HEK293 (cell line): Measurements from ENCODE around the gene DCUN1D3.

Source experiments
- CTCF ChIA-PET: fragments of 350-600 bp; formaldehyde crosslinking; extraction: SDS; loops from one replicate; lab custom pipeline; 2021; ENCODE audit warnings: antibody characterized with exemption; lab: Yijun Ruan, JAX
- POLR2A ChIA-PET: fragments of 300-600 bp; formaldehyde crosslinking; extraction: SDS; loops from one replicate; lab custom pipeline; 2020; ENCODE audit warnings: antibody characterized with exemption, inconsistent platforms; lab: Yijun Ruan, JAX
- H3K27ac ChIP-seq: fragments of 200-500 bp; sonication (Bioruptor generic); 2 replicates; pipeline ENCODE4 v1.5.1; 2014; ENCODE audit warnings: low read depth, low read length, control low read depth, inconsistent platforms; ENCODE audit errors: extremely low read depth
- H3K36me3 ChIP-seq, 2 experiments: fragments of 200-500 bp in 1 of 2; sonication (Bioruptor generic) in 1 of 2; 1 replicate in 1 of 2; 2 replicates in 1 of 2; pipeline ENCODE4 v1.5.1; 2014 to 2017; ENCODE audit warnings: inconsistent platforms in 2 of 2, low read length in 2 of 2; ENCODE audit not compliant: control insufficient read depth in 2 of 2, insufficient read depth in 1 of 2
- H3K4me1 ChIP-seq: fragments of 200-500 bp; sonication (Bioruptor generic); 2 replicates; pipeline ENCODE4 v1.5.1; 2014; ENCODE audit warnings: mild to moderate bottlenecking, low read length, inconsistent platforms; ENCODE audit not compliant: control insufficient read depth, insufficient read depth
- H3K4me3 ChIP-seq: 2 replicates; pipeline ENCODE4 v1.5.1; 2011; ENCODE audit warnings: low read depth, mild to moderate bottlenecking, control low read depth, low read length, moderate library complexity
- H3K9me3 ChIP-seq: fragments of 200-500 bp; sonication (Bioruptor generic); 2 replicates; pipeline ENCODE4 v1.5.1; 2014; ENCODE audit warnings: low read depth, low read length, inconsistent platforms; ENCODE audit not compliant: control insufficient read depth, insufficient read depth
- EGR2 ChIP-seq: fragments of 450-650 bp; formaldehyde crosslinking; IDR thresholded peaks from 2 replicates; pipeline ENCODE4 v1.5.1; 2016; ENCODE audit warnings: low read depth, missing biosample characterization, missing genetic modification characterization
- GLI2 ChIP-seq: fragments of 450-650 bp; formaldehyde crosslinking; IDR thresholded peaks from 2 replicates; pipeline ENCODE4; 2017; ENCODE audit warnings: missing biosample characterization, missing genetic modification characterization, low read depth, borderline replicate concordance
- HIC1 ChIP-seq: fragments of 450-650 bp; formaldehyde crosslinking; IDR thresholded peaks from 2 replicates; pipeline ENCODE4 v1.5.1; 2016; ENCODE audit warnings: missing biosample characterization, missing genetic modification characterization
- SP3 ChIP-seq: fragments of 450-650 bp; formaldehyde crosslinking; IDR thresholded peaks from 2 replicates; pipeline ENCODE4 v1.5.1; 2016; ENCODE audit warnings: missing biosample characterization, missing genetic modification characterization
- ZBTB7A ChIP-seq: fragments of 450-650 bp; formaldehyde crosslinking; IDR thresholded peaks from 2 replicates; pipeline ENCODE4 v1.5.1; 2016; ENCODE audit warnings: low read depth, missing biosample characterization, missing genetic modification characterization
- ZBTB8A ChIP-seq: fragments of 450-650 bp; formaldehyde crosslinking; IDR thresholded peaks from 2 replicates; pipeline ENCODE4 v1.5.1; 2016; ENCODE audit warnings: missing biosample characterization, missing genetic modification characterization
- ZNF112 ChIP-seq: fragments of 450-650 bp; formaldehyde crosslinking; IDR thresholded peaks from 2 replicates; pipeline ENCODE4 v1.5.0; 2017; ENCODE audit warnings: missing biosample characterization, missing genetic modification characterization
- ZNF140 ChIP-seq: fragments of 450-650 bp; formaldehyde crosslinking; IDR thresholded peaks from 2 replicates; pipeline ENCODE4 v1.5.1; 2016; ENCODE audit warnings: missing biosample characterization, missing genetic modification characterization
- ZNF16 ChIP-seq: fragments of 450-650 bp; formaldehyde crosslinking; IDR thresholded peaks from 2 replicates; pipeline ENCODE4 v1.5.1; 2016; ENCODE audit warnings: low read depth, missing biosample characterization, missing genetic modification characterization
- ZNF184 ChIP-seq: fragments of 450-650 bp; IDR thresholded peaks from 2 replicates; pipeline ENCODE4 v1.5.1; 2018; ENCODE audit warnings: missing biosample characterization, mild to moderate bottlenecking, missing genetic modification characterization
- ZNF2 ChIP-seq: fragments of 450-650 bp; formaldehyde crosslinking; IDR thresholded peaks from 2 replicates; pipeline ENCODE4 v1.5.1; 2016; ENCODE audit warnings: missing biosample characterization, missing genetic modification characterization
- ZNF341 ChIP-seq: fragments of 450-650 bp; formaldehyde crosslinking; IDR thresholded peaks from 2 replicates; pipeline ENCODE4; 2016; ENCODE audit warnings: low read depth, missing biosample characterization, missing genetic modification characterization
- ZNF391 ChIP-seq: fragments of 450-650 bp; formaldehyde crosslinking; IDR thresholded peaks from 2 replicates; pipeline ENCODE4 v1.5.1; 2016; ENCODE audit warnings: low read depth, missing biosample characterization, missing genetic modification characterization, borderline replicate concordance
- ZNF394 ChIP-seq: fragments of 450-650 bp; formaldehyde crosslinking; IDR thresholded peaks from 2 replicates; pipeline ENCODE4 v1.5.1; 2016; ENCODE audit warnings: missing biosample characterization, missing genetic modification characterization, mild to moderate bottlenecking, moderate library complexity, borderline replicate concordance
- ZNF433 ChIP-seq: fragments of 450-650 bp; formaldehyde crosslinking; IDR thresholded peaks from 2 replicates; pipeline ENCODE4 v1.5.1; 2016; ENCODE audit warnings: missing biosample characterization, missing genetic modification characterization, low read depth
- ZNF48 ChIP-seq: fragments of 450-650 bp; formaldehyde crosslinking; IDR thresholded peaks from 2 replicates; pipeline ENCODE4 v1.5.1; 2016; ENCODE audit warnings: missing biosample characterization, missing genetic modification characterization
- ZNF561 ChIP-seq: fragments of 450-650 bp; IDR thresholded peaks from 2 replicates; pipeline ENCODE4 v1.5.1; 2018; ENCODE audit warnings: missing biosample characterization, missing genetic modification characterization, borderline replicate concordance
- ZNF600 ChIP-seq: fragments of 450-650 bp; formaldehyde crosslinking; IDR thresholded peaks from 2 replicates; pipeline ENCODE4 v1.5.1; 2016; ENCODE audit warnings: missing biosample characterization, missing genetic modification characterization
- ZNF610 ChIP-seq: fragments of 450-650 bp; formaldehyde crosslinking; IDR thresholded peaks from 2 replicates; pipeline ENCODE4 v1.5.1; 2016; ENCODE audit warnings: missing biosample characterization, missing genetic modification characterization, borderline replicate concordance
- ZNF621 ChIP-seq: fragments of 450-650 bp; formaldehyde crosslinking; IDR thresholded peaks from 2 replicates; pipeline ENCODE4 v1.5.1; 2017; ENCODE audit warnings: missing biosample characterization, missing genetic modification characterization
- ZNF792 ChIP-seq: fragments of 450-650 bp; formaldehyde crosslinking; IDR thresholded peaks from 2 replicates; pipeline ENCODE4 v1.5.1; 2016; ENCODE audit warnings: missing biosample characterization, missing genetic modification characterization
- ZSCAN23 ChIP-seq: fragments of 450-650 bp; formaldehyde crosslinking; IDR thresholded peaks from 2 replicates; pipeline ENCODE4 v1.5.1; 2016; ENCODE audit warnings: missing biosample characterization, missing genetic modification characterization
- TF ChIP-seq, protein P1 (sequence below): fragments of 450-650 bp; formaldehyde crosslinking; IDR thresholded peaks from 2 replicates; pipeline ENCODE4 v1.5.1; 2017; ENCODE audit warnings: missing biosample characterization, missing genetic modification characterization

The DCUN1D3 gene

DNA sequence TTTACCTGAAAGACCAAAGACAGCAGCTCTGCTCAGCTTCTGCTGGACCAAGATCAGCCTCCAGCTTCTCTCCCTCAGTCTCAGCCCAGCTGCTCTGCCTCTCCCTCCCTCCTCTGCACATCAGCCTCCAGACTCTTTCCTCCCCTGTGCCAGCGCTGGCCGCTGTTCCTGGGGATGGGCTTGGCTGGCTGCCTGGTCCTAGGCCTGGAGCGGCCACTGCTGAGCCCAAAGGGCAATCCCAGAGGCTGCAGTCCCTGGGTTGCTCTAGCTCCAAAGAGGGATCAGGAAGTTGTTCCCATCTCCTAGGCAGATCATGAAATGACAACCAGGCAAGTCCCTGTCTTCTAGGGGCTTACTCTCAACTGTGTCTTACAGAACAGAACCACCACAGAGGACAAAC is 31.3 kb downstream of the DCUN1D3 start:
- H3K9me3 ChIP-seq = no peaks in the 10 kb centered on the region
- no peak overlapping the region for H3K27ac ChIP-seq
- no peaks in the 10 kb centered on the region for H3K36me3 ChIP-seq
- ChIA-PET POLR2A (interaction anchor here (1.2 kb wide), 1 partner anchor 32 kb away, joined by 5 read pairs; the partner anchor contains the start of genes DCUN1D3 and LYRM1), CTCF (interaction anchor here (0.5 to 2.1 kb wide), 2 partner anchors 18 to 1313 kb away, joined by 3 to 7 read pairs; partner anchors contain the start of gene VPS35L)
- no peaks in the 10 kb centered on the region for H3K4me1 ChIP-seq
- TF ChIP-seq ZNF600 (tag by site-specific recombination) (0 out of 2 replicates have a peak, but pooled peaks have one; percentile 31), ZNF16 (tag by site-specific recombination) (no peak), ZNF2 (tag by site-specific recombination) (no peak), ZNF341 (tag by site-specific recombination) (peak; percentile 85), ZNF391 (no peak), ZNF561 (no peak), ZSCAN23 (tag by site-specific recombination) (no peak), EGR2 (tag by site-specific recombination) (0 out of 2 replicates have a peak, but pooled peaks have one; percentile 27), SP3 (tag by site-specific recombination) (no peak), ZNF433 (tag by site-specific recombination) (no peak), ZNF394 (tag by site-specific recombination) (peak; percentile 74; the same call in 1 of the 2 replicates)
- TF ChIP-seq, protein P1, sequence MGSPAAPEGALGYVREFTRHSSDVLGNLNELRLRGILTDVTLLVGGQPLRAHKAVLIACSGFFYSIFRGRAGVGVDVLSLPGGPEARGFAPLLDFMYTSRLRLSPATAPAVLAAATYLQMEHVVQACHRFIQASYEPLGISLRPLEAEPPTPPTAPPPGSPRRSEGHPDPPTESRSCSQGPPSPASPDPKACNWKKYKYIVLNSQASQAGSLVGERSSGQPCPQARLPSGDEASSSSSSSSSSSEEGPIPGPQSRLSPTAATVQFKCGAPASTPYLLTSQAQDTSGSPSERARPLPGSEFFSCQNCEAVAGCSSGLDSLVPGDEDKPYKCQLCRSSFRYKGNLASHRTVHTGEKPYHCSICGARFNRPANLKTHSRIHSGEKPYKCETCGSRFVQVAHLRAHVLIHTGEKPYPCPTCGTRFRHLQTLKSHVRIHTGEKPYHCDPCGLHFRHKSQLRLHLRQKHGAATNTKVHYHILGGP (tag by site-specific recombination) = no peak
- H3K4me3 ChIP-seq = no peak overlapping the region

- Histone ChIP-seq H3K9me3 (no peaks in the 10 kb centered on the region), H3K27ac (no peak overlapping the region), H3K36me3 (no peaks in the 10 kb centered on the region), H3K4me3 (no peak overlapping the region), H3K4me1 (no peaks in the 10 kb centered on the region)
- CTCF ChIA-PET = interaction anchor here (0.6 to 2.1 kb wide), 4 partner anchors 10 to 1148 kb away, joined by 3 to 7 read pairs (median 4); no protein-coding TSS in a partner anchor
- TF ChIP-seq ZNF792 (tag by site-specific recombination) (no peak), ZNF391 (no peak), ZBTB8A (no peak), ZNF184 (tag by site-specific recombination) (no peak), ZNF140 (tag by site-specific recombination) (no peak), ZNF48 (tag by site-specific recombination) (no peak)
- POLR2A ChIA-PET = no interaction called here
These were observed 32.6 kb downstream of the DCUN1D3 start for GRCh38 chr16:20867585-20867984.

DNA sequence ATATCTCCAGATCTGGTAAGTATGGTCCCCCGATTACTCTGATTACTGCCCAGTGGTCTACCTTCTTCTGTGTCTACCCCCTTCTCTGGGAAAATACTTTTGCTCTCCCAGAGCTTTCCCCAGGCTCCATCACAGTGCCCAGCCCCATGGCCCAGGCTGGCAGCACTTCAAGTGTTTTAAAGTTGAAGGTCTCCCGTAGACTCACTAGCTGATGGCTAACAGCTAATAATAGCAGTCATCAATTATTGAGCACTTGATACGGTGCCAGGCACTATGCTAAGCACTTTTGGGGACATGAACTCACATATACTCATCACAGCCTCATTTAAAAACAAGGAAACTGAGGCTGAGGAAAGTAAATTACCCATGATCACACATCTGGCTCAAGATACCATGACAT is 33.4 kb downstream of the DCUN1D3 start:
- Histone ChIP-seq H3K4me1 (no peaks in the 10 kb centered on the region), H3K9me3 (no peaks in the 10 kb centered on the region), H3K36me3 (peaks cover 0 to 6% of the 10 kb centered on the region in 2 experiments; a peak in 1 of 3 replicates), H3K27ac (no peak overlapping the region), H3K4me3 (no peak overlapping the region)
- ChIA-PET CTCF (interaction anchor here (1.4 kb wide), 1 partner anchor 11 kb away, joined by 5 read pairs; no protein-coding TSS in a partner anchor), POLR2A (no interaction called here)
- TF ChIP-seq ZBTB7A (no peak), GLI2 (no peak), ZNF610 (no peak), HIC1 (tag by site-specific recombination) (no peak), ZNF621 (tag by site-specific recombination) (no peak), ZNF112 (tag by site-specific recombination) (no peak)
